ENCODE data around the gene RHD. TPM values are rescaled to one million over a fixed set of nuclear protein-coding genes. Genes with fewer than 3 reads are reported as not detected.

The RHD gene
- total and polyA plus RNA-seq, 10 donors: 0.03 to 3.9 (median 1.6) TPM; not detected in 3

- H3K36me3 ChIP-seq: peaks cover 0 to 64% (median 57%) of the 10 kb centered on the region in 6 donors
Observed at GRCh38 chr1:25243907-25244306, 28.4 kb upstream of the RHD start.

DNA sequence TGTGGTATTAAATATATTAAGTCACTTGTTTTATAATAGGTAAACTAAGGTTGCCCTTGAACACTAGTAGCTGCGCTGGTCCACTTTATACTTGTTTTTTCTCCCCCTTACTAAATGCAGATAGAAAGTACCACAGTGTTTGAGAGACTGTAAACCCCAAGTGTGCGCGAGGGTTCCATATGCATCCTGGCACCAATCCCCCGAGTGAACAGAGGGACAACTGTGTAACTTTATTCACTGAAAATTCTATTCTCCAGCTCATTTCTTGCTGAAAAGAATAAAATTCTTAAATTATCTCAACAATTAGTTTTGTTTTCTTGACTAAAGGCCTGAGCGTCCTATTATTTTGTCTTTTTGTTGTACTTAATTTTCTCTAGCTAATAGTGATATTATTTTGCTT lies 26.9 kb upstream of the RHD start:
- Histone ChIP-seq H3K4me3 (peak overlapping the region; percentile 69 to 100 (median 90)), H3K36me3 (peaks cover 0 to 63% (median 56%) of the 10 kb centered on the region in 6 donors), H3K9me3 (no peaks in the 10 kb centered on the region), H3K27ac (peak overlapping the region in 6 of 8 donors; percentile 97 to 100 (median 100)), H3K4me1 (peaks cover 32 to 74% (median 62%) of the 10 kb centered on the region in 6 donors), H3K27me3 (replicated peaks in 1 of 7) (no peaks in the 10 kb centered on the region)
- no peak for DNase-seq
- intact Hi-C loops (cut with DNase I; ENCODE audit: low total_unique reads): no loop called here
- 76 to 87% (median 80%) methylated on average over 5 of the region's 5 CpGs for WGBS, 5 donors
- no peak for TF ChIP-seq POLR2AphosphoS5 (IDR thresholded peaks at IDR 0.05)
- no peak for TF ChIP-seq CTCF (IDR thresholded peaks at IDR 0.05 in 8 of 11, conservative IDR thresholded peaks at IDR 0.05 in 3 of 11)
- TF ChIP-seq POLR2A (IDR thresholded peaks at IDR 0.05): no peak

More at GRCh38 chr1:25243907-25244306, 28.4 kb upstream of the RHD start:
- no peak overlapping the region for H3K4me3 ChIP-seq
- peaks cover 39 to 89% (median 75%) of the 10 kb centered on the region in 6 donors for H3K4me1 ChIP-seq
- no peaks in the 10 kb centered on the region for H3K9me3 ChIP-seq
- H3K27me3 ChIP-seq (replicated peaks in 1 of 7): no peaks in the 10 kb centered on the region
- intact Hi-C loops (cut with DNase I; ENCODE audit: low total_unique reads): no loop called here
- 53 to 77% (median 67%) methylated on average over 6 of the region's 6 CpGs for WGBS, 5 donors
- TF ChIP-seq POLR2AphosphoS5 (IDR thresholded peaks at IDR 0.05): no peak
- TF ChIP-seq POLR2A (IDR thresholded peaks at IDR 0.05): no peak
- TF ChIP-seq CTCF (IDR thresholded peaks at IDR 0.05 in 8 of 11, conservative IDR thresholded peaks at IDR 0.05 in 3 of 11): no peak
- DNase-seq: no peak
- no peak overlapping the region for H3K27ac ChIP-seq

DNA sequence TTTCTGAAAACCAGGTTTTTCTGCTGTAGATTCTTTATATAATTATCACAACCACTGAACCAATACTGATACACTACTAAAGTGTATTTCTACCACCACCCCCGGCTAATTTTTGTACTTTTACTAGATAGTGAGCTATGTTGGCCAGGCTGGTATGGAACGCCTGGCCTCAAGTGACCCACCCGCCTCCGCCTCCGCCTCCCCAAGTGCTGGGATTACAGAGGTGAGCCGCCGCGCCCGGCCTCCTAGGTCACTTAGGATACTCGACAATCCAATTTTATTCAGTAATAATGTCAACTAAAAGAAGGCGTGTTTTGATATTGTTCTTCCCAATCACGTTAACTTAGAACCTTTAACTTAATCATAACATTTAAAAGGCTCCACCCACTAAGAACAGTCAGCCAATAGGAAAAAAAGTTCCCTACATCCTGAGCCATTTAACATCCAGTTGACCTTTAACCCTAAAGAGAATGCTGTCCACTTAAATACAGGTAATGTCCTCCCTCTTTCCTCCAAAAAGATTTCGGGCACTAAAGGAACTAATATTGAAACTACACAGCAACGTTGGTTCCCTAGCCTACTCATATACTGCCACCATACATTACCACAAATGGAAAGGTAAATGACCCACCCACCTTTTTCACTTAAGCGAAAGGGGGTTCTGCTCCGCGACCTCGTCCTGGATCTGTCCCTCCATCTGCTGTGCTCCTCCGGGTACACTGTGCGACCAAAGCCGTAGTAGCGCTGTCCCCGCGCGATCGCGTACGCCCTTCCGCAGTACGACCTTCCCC lies 26.3 kb upstream of the RHD start:
- H3K9me3 ChIP-seq: no peaks in the 10 kb centered on the region
- peaks cover 0 to 57% (median 50%) of the 10 kb centered on the region in 6 donors for H3K36me3 ChIP-seq
- peak overlapping the region; percentile 69 to 100 (median 90) for H3K4me3 ChIP-seq
- WGBS, 5 donors: 23 to 37% (median 29%) methylated on average over 22 to 30 of the region's 30 CpGs
- no peak for TF ChIP-seq POLR2A (IDR thresholded peaks at IDR 0.05)
- TF ChIP-seq CTCF (IDR thresholded peaks at IDR 0.05 in 8 of 11, conservative IDR thresholded peaks at IDR 0.05 in 3 of 11): no peak
- TF ChIP-seq POLR2AphosphoS5 (IDR thresholded peaks at IDR 0.05): no peak
- H3K4me1 ChIP-seq: peaks cover 27 to 68% (median 56%) of the 10 kb centered on the region in 6 donors
- DNase-seq: peak; percentile 81
- peak overlapping the region; percentile 97 to 100 (median 100) for H3K27ac ChIP-seq
- H3K27me3 ChIP-seq (replicated peaks in 1 of 7): no peaks in the 10 kb centered on the region
- intact Hi-C loops (cut with DNase I; ENCODE audit: low total_unique reads): no loop called here

DNA sequence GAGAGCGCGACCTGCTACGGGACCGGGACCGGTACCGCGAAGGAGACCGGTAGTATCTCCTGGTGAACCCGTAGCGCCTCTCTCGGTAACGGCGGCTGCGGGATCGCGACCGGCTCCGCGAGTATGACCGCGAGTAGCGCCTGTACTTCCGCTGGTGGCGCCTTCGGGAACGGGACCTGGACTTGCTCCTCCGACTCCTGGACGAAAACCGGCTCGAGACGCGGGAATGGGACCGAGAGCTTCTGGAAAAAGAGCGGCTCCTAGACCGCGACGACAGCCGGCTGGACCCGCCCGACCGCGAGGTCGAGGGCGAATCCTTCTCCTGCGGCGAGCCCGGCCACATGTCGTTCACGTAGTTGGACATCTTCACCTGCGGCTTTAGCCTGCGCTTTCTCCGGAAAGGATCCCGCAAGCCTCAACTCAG lies 25.7 kb upstream of the RHD start:
- WGBS, 5 donors: 0% methylated on average over 20 to 53 of the region's 53 CpGs
- peak; percentile 91 for DNase-seq

More for the DNA sequence above, 25.7 kb upstream of the RHD start:
- Histone ChIP-seq H3K36me3 (peaks cover 0 to 51% (median 45%) of the 10 kb centered on the region in 6 donors), H3K4me3 (peak overlapping the region; percentile 69 to 100 (median 90)), H3K27me3 (replicated peaks in 1 of 7) (no peaks in the 10 kb centered on the region), H3K27ac (peak overlapping the region; percentile 97 to 100 (median 100)), H3K4me1 (peaks cover 27 to 61% (median 50%) of the 10 kb centered on the region in 6 donors), H3K9me3 (no peaks in the 10 kb centered on the region)
- intact Hi-C loops (cut with DNase I; ENCODE audit: low total_unique reads): no loop called here
- TF ChIP-seq CTCF (IDR thresholded peaks at IDR 0.05 in 8 of 11, conservative IDR thresholded peaks at IDR 0.05 in 3 of 11): no peak

Data from spleen (tissue), 11 donors.